Right lobe of liver (tissue), 4 donors: ENCODE results near the gene IQSEC3.

Source experiments
- POLR2A ChIP-seq: fragments of 450-650 bp; IDR thresholded peaks from one replicate; pipeline ENCODE4 v1.6.1; 2017; ENCODE audit warnings: antibody characterized with exemption, mild to moderate bottlenecking
- TF ChIP-seq, protein P1 (sequence below), 4 donors: fragments of 200-600 bp in 3 of 4; fragments of 450-650 bp in 1 of 4; IDR thresholded peaks; one replicate each; pipeline versions ENCODE4 v1.5.1 to v1.8.0; 2016 to 2022; ENCODE audit warnings: antibody characterized with exemption in 4 of 4, mild to moderate bottlenecking in 2 of 4
- donor health status: DM: no; HTN: no; CAD: no.
- donor health status: DM: no; HTN: no; CAD: no.
- donor health status: DM: no; HTN: yes; CAD: no.

- TF ChIP-seq, protein P1, sequence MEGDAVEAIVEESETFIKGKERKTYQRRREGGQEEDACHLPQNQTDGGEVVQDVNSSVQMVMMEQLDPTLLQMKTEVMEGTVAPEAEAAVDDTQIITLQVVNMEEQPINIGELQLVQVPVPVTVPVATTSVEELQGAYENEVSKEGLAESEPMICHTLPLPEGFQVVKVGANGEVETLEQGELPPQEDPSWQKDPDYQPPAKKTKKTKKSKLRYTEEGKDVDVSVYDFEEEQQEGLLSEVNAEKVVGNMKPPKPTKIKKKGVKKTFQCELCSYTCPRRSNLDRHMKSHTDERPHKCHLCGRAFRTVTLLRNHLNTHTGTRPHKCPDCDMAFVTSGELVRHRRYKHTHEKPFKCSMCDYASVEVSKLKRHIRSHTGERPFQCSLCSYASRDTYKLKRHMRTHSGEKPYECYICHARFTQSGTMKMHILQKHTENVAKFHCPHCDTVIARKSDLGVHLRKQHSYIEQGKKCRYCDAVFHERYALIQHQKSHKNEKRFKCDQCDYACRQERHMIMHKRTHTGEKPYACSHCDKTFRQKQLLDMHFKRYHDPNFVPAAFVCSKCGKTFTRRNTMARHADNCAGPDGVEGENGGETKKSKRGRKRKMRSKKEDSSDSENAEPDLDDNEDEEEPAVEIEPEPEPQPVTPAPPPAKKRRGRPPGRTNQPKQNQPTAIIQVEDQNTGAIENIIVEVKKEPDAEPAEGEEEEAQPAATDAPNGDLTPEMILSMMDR (IDR thresholded peaks at IDR 0.05) = no peak
- no peak for TF ChIP-seq POLR2A
These were observed 23.1 kb downstream of the IQSEC3 start for GRCh38 chr12:89653-90052.
